D721Med (cell line): ENCODE results near the gene MACROH2A1.

Experiments
- DNase-seq: peaks from one replicate; pipeline ENCODE4 v3.0.0; 2011; ENCODE audit warnings: low spot score; ENCODE audit not compliant: insufficient read length
- FAIRE-seq: peaks from 2 replicates; lab custom pipeline; 2011; peaks lifted over from hg19 to GRCh38; lab: Jason Lieb, UNC
- CTCF ChIP-seq: IDR thresholded peaks from 2 replicates; pipeline ENCODE4 v1.5.1; 2012; ENCODE audit warnings: mild to moderate bottlenecking, control low read depth; ENCODE audit not compliant: insufficient read depth; ENCODE audit errors: missing control alignments

Gene MACROH2A1

GRCh38 chr5:135313405-135313804 lies 85.6 kb downstream of the MACROH2A1 start:
- no peak for TF ChIP-seq CTCF
- FAIRE-seq: no peak
- DNase-seq: no peak

GRCh38 chr5:135312255-135312935 lies 86.6 kb downstream of the MACROH2A1 start:
- DNase-seq (no peak), FAIRE-seq (peak; percentile 84)
- TF ChIP-seq CTCF: no peak

- no peak for TF ChIP-seq CTCF
- no peak for FAIRE-seq
- no peak for DNase-seq
Measured at GRCh38 chr5:135310328-135310989, 88.6 kb downstream of the MACROH2A1 start.

- TF ChIP-seq CTCF: no peak
- FAIRE-seq (no peak), DNase-seq (no peak)
Measured at GRCh38 chr5:135309391-135310327, 89.4 kb downstream of the MACROH2A1 start.

GRCh38 chr5:135308752-135309151 lies 90.3 kb downstream of the MACROH2A1 start:
- TF ChIP-seq CTCF: no peak
- DNase-seq (no peak), FAIRE-seq (no peak)

- DNase-seq (no peak), FAIRE-seq (no peak)
- TF ChIP-seq CTCF: no peak
Measured at GRCh38 chr5:135308245-135308644, 90.8 kb downstream of the MACROH2A1 start.
